Fibroblast of lung (primary cell): Measurements from ENCODE around the gene CKLF.

Experiments
- EZH2 ChIP-seq: IDR thresholded peaks from 2 replicates; pipeline ENCODE4 v1.5.1; 2012; ENCODE audit warnings: low read length, control low read depth, mild to moderate bottlenecking; ENCODE audit errors: missing control alignments
- TF ChIP-seq, protein P1 (sequence below), 2 donors: IDR thresholded peaks in 1 of 2; conservative IDR thresholded peaks in 1 of 2; 1 replicate in 1 of 2; 2 replicates in 1 of 2; pipeline ENCODE4 v1.5.1; 2011 to 2012; ENCODE audit warnings: low read length in 2 of 2, control low read depth in 1 of 2, inconsistent platforms in 1 of 2, low read depth in 1 of 2, mild to moderate bottlenecking in 1 of 2

DNA sequence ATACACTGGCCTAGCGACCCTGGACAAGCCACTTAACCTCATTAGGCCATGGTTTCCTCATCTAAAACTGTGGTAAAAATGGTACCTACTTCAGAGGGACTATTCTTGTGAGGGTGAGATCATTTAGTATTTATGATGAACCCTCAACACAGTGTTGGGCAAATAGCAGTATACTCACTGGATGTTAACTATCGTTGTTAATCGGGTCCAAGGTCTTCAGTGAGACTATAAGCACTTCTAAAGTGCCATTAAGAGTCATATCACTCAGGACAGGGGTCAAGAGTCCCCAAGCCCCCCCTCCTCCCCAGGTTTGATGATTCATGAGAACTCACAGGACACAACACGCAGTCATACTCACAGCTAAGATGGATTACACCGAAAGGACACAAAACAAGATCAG, 13.5 kb upstream of the CKLF start:
- TF ChIP-seq, protein P1, sequence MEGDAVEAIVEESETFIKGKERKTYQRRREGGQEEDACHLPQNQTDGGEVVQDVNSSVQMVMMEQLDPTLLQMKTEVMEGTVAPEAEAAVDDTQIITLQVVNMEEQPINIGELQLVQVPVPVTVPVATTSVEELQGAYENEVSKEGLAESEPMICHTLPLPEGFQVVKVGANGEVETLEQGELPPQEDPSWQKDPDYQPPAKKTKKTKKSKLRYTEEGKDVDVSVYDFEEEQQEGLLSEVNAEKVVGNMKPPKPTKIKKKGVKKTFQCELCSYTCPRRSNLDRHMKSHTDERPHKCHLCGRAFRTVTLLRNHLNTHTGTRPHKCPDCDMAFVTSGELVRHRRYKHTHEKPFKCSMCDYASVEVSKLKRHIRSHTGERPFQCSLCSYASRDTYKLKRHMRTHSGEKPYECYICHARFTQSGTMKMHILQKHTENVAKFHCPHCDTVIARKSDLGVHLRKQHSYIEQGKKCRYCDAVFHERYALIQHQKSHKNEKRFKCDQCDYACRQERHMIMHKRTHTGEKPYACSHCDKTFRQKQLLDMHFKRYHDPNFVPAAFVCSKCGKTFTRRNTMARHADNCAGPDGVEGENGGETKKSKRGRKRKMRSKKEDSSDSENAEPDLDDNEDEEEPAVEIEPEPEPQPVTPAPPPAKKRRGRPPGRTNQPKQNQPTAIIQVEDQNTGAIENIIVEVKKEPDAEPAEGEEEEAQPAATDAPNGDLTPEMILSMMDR (conservative IDR thresholded peaks at IDR 0.05 in 1 of 2, IDR thresholded peaks at IDR 0.05 in 1 of 2; ENCODE audit: low read depth in 1 of 2, low read length in 2 of 2) = no peak
- no peak for TF ChIP-seq EZH2
